ENCODE measurements around the gene ARSB.
"Not testable (repeated sequence)": the region's sequence is repeated elsewhere in the genome, so short reads cannot be mapped to it uniquely, and the experiment has no call there.

The ARSB gene

GRCh38 chr5:78953092-78953800, 31.9 kb downstream of the ARSB start:
- no peak for DNase-seq (ENCODE audit: low read depth)

- no peak for DNase-seq (ENCODE audit: low read depth)
Observed at GRCh38 chr5:78930721-78931120, 54.4 kb downstream of the ARSB start.

- DNase-seq (ENCODE audit: low read depth), result no peak
Observed at GRCh38 chr5:78929833-78930232, 55.3 kb downstream of the ARSB start.

GRCh38 chr5:78927657-78928282, 57.3 kb downstream of the ARSB start:
- DNase-seq (ENCODE audit: low read depth), result no peak

GRCh38 chr5:78926252-78926651, 58.9 kb downstream of the ARSB start:
- DNase-seq (ENCODE audit: low read depth), result no peak

GRCh38 chr5:78925129-78925876, 59.8 kb downstream of the ARSB start:
- DNase-seq (ENCODE audit: low read depth), result no peak

GRCh38 chr5:78923622-78923970, 61.5 kb downstream of the ARSB start:
- DNase-seq (ENCODE audit: low read depth), result no peak

- no peak for DNase-seq (ENCODE audit: low read depth)
Observed at GRCh38 chr5:78922879-78923621, 62.1 kb downstream of the ARSB start.

- DNase-seq (ENCODE audit: low read depth), result peak; percentile 38
Observed at GRCh38 chr5:78920604-78921003, 64.5 kb downstream of the ARSB start.

GRCh38 chr5:78919796-78920195, 65.3 kb downstream of the ARSB start:
- DNase-seq (ENCODE audit: low read depth), result no peak

GRCh38 chr5:78916044-78916443, 69.1 kb downstream of the ARSB start:
- DNase-seq (ENCODE audit: low read depth), result no peak

- no peak for DNase-seq (ENCODE audit: low read depth)
Observed at GRCh38 chr5:78915170-78915569, 69.9 kb downstream of the ARSB start.

GRCh38 chr5:78912811-78913210, 72.3 kb downstream of the ARSB start:
- no peak for DNase-seq (ENCODE audit: low read depth)

- no peak for DNase-seq (ENCODE audit: low read depth)
Observed at GRCh38 chr5:78912085-78912771, 72.9 kb downstream of the ARSB start.

- not testable (repeated sequence) for DNase-seq (ENCODE audit: low read depth)
Observed at GRCh38 chr5:78909224-78909983, 75.7 kb downstream of the ARSB start.

GRCh38 chr5:78908173-78909061, 76.7 kb downstream of the ARSB start:
- no peak for DNase-seq (ENCODE audit: low read depth)

GRCh38 chr5:78907255-78907891, 77.7 kb downstream of the ARSB start:
- peak; percentile 94 for DNase-seq (ENCODE audit: low read depth)

GRCh38 chr5:78905084-78905938, 79.8 kb downstream of the ARSB start:
- DNase-seq (ENCODE audit: low read depth), result no peak

GRCh38 chr5:78903861-78904260, 81.2 kb downstream of the ARSB start:
- DNase-seq (ENCODE audit: low read depth), result no peak
